Measurements from ENCODE around the gene SCN2B.

DNA sequence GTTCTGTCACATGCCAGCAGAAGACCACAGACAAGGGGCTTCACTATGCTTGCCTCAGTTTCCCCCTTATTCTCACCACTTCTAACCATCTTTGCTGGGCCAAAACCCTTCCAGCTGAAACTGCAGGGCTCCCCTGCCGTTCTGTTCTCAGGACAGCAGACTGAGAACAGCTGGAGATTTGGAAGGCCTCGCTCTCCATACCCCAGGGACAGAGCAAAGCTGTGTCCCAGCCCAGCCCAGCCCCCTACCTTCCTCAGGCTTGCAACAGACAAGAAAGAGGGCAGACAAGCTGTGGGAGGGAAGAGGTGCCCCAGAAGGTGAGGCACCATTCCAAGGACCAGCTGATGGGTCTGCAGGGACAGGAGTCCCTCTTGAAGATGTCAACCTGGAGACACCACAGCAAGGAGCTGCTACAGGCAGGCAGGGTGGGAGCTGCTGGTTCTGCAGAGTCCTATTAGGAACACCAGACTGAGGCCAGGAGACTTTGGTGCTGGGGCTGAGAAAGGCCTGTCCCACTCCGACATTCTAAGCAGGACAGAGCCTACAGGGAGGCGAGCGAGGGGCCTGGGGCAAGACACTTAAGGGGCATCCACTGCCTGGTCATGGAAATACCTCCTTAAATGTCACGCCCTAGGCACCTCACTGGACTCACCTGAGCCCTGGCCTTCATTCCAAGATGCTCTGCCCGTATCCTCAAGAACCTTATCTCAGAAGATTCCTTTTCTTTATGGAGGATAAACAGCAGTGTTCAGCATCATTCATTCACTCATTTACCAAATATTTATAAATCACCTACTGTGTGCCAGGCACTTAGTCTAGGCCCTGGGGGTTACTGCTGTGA lies 6.9 kb downstream of the SCN2B start:
- no peak for TF ChIP-seq EZH2 (IDR thresholded peaks at IDR 0.05; ENCODE audit: borderline replicate concordance, low read length)
- no peak for TF ChIP-seq CTCF (conservative IDR thresholded peaks at IDR 0.05 in 1 of 2, IDR thresholded peaks at IDR 0.05 in 1 of 2; ENCODE audit: extremely low read depth in 1 of 2, insufficient read depth in 1 of 2, low read depth in 1 of 2, low read length in 2 of 2)
